ENCODE measurements around the gene IQCN. TPM values are rescaled to one million over a fixed set of nuclear protein-coding genes. Genes with fewer than 3 reads are reported as not detected.

The IQCN gene
- total and polyA plus RNA-seq, 7 donors = 1.2 to 5.8 (median 3.4) TPM

DNA sequence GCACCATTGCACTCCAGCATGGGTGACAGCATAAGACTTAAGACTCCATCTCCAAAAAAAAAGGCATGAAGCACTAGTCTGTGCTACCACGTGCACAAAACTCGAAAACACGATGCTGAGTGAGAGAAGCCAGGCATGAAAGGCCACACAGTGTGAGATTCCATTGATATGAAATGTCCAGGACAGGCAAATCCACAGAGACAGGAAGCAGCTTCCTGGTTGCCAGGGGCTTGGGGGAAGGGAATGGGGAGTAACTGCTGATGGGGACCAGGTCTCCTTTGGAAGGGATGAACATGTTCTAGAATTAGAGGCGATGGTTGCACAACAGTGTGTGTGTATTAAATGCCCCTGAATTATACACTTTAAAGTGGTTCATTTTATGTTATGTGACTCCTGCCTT lies 23.1 kb upstream of the IQCN start:
- Histone ChIP-seq H3K4me3 (no peak overlapping the region), H3K36me3 (no peaks in the 10 kb centered on the region), H3K27me3 (no peaks in the 10 kb centered on the region), H3K4me1 (peaks cover 0 to 31% (median 28%) of the 10 kb centered on the region in 4 donors), H3K27ac (peak overlapping the region in 3 of 4 donors; percentile 17 to 51 (median 30)), H3K9me3 (no peaks in the 10 kb centered on the region)
- intact Hi-C loops (cut with DNase I) = no loop called here
- WGBS, 2 donors = 78 to 80% methylated on average over 4 of the region's 4 CpGs
- DNase-seq = no peak
- TF ChIP-seq POLR2AphosphoS5 (IDR thresholded peaks at IDR 0.05) (peak in 3 of 4 donors; percentile 15 to 56 (median 32)), POLR2A (IDR thresholded peaks at IDR 0.05) (no peak)

DNA sequence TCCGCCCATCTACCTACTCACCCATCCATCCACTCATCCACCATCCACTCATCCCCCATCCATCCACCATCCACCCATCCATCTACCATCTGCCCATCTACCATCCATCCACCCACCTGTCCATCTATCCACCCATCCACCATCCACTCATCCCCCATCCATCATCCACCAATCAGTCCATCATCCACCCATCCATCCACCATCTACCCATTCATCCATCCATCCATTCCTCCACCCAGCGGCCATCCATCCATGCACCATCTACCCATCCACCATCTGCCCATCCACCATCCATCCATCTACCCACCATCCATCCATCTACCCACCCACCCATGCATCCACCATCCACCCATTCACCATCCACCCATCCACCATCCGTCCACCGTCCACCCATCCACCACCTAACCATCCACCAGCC lies 20.8 kb upstream of the IQCN start:
- Histone ChIP-seq H3K27me3 (no peaks in the 10 kb centered on the region), H3K36me3 (no peaks in the 10 kb centered on the region), H3K9me3 (no peaks in the 10 kb centered on the region), H3K4me1 (peaks cover 0 to 28% (median 26%) of the 10 kb centered on the region in 4 donors), H3K27ac (peak overlapping the region in 1 of 4 donors; percentile 100), H3K4me3 (no peak overlapping the region)
- intact Hi-C loops (cut with DNase I) = no loop called here
- no peak for DNase-seq
- 79 to 97% methylated on average over 4 of the region's 4 CpGs for WGBS, 2 donors
- no peak for TF ChIP-seq EP300 (IDR thresholded peaks at IDR 0.05)
- no peak for TF ChIP-seq POLR2AphosphoS5 (IDR thresholded peaks at IDR 0.05)
- TF ChIP-seq, protein P1, sequence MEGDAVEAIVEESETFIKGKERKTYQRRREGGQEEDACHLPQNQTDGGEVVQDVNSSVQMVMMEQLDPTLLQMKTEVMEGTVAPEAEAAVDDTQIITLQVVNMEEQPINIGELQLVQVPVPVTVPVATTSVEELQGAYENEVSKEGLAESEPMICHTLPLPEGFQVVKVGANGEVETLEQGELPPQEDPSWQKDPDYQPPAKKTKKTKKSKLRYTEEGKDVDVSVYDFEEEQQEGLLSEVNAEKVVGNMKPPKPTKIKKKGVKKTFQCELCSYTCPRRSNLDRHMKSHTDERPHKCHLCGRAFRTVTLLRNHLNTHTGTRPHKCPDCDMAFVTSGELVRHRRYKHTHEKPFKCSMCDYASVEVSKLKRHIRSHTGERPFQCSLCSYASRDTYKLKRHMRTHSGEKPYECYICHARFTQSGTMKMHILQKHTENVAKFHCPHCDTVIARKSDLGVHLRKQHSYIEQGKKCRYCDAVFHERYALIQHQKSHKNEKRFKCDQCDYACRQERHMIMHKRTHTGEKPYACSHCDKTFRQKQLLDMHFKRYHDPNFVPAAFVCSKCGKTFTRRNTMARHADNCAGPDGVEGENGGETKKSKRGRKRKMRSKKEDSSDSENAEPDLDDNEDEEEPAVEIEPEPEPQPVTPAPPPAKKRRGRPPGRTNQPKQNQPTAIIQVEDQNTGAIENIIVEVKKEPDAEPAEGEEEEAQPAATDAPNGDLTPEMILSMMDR (IDR thresholded peaks at IDR 0.05) = no peak
- TF ChIP-seq POLR2A (IDR thresholded peaks at IDR 0.05) = no peak

DNA sequence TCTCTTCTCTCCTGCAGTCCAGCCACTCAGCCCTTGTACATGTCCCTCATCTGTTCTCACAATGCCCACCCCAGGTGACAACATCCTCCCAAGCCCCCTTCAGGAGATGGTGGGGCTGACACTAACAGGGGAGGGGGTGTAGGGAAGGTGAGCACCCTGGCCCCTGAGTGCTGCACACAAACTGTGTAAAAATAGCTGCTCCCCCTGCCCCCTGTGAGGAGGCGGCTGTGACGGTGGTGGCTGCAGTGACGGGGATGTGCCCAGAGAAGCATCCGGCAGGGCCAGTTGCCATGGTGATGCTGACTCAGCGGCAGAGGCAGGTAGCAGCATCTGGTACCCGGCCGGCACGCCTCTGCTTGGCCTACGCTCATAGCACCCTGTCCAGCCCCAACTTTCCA lies 20.2 kb upstream of the IQCN start:
- DNase-seq = no peak
- TF ChIP-seq POLR2A (IDR thresholded peaks at IDR 0.05) (no peak), POLR2AphosphoS5 (IDR thresholded peaks at IDR 0.05) (no peak), EP300 (IDR thresholded peaks at IDR 0.05) (no peak)
- TF ChIP-seq, protein P1 (IDR thresholded peaks at IDR 0.05) = no peak
- Histone ChIP-seq H3K27ac (peak overlapping the region; percentile 96 to 100 (median 98)), H3K36me3 (no peaks in the 10 kb centered on the region), H3K9me3 (no peaks in the 10 kb centered on the region), H3K4me1 (peaks cover 0 to 29% (median 27%) of the 10 kb centered on the region in 4 donors), H3K4me3 (no peak overlapping the region), H3K27me3 (no peaks in the 10 kb centered on the region)
- intact Hi-C loops (cut with DNase I) = loop anchor here (5.0 kb wide), 1 partner anchor 33 kb away; no protein-coding TSS in a partner anchor
- WGBS, 2 donors = 36 to 60% methylated on average over 9 of the region's 9 CpGs

DNA sequence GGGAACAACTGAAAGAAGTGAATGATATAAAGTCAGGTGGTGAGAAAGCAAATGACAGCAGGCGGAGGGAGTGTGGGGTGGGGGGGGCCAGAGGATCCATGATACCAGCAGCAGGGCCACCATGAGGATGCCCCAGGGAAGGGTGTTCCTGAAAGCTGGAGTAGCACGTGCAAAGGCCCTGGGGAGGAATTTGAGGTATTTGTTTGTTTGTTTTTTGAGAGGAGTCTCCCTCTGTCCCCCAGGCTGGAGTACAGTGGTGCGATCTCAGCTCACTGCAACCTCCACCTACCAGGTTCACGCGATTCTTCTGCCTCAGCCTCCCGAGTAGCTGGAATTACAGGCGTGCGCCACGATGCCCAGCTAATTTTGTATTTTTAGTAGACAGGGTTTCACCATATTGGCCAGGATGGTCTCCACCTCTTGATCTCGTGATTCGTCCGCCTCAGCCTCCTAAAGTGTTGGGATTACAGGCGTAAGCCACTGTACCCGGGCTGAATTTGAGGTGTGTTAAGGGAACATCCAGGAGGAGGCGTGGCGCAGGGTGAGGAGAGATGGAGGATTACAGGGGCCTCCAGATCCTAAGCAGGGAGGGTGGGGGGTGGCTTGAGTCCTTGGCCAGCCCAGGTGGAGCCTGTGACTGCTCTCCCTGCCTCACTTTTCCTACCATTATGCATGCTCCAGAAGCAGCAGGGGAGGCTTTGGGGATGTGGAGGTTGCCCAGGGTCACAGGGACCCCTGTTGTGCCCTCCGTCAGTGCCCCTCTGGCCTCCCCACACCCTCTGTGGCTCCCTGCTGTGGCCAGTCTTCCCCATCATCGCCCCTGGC lies 19.6 kb upstream of the IQCN start:
- WGBS, 2 donors = 74 to 77% methylated on average over 18 of the region's 18 CpGs
- TF ChIP-seq POLR2A (IDR thresholded peaks at IDR 0.05) = no peak
- TF ChIP-seq, protein P1 (IDR thresholded peaks at IDR 0.05) = no peak
- no peak for TF ChIP-seq POLR2AphosphoS5 (IDR thresholded peaks at IDR 0.05)
- no peak for TF ChIP-seq EP300 (IDR thresholded peaks at IDR 0.05)
- no peaks in the 10 kb centered on the region for H3K36me3 ChIP-seq
- peak overlapping the region; percentile 96 to 100 (median 98) for H3K27ac ChIP-seq
- no peaks in the 10 kb centered on the region for H3K9me3 ChIP-seq
- peak overlapping the region in 3 of 4 donors; percentile 62 to 94 (median 71) for H3K4me3 ChIP-seq
- intact Hi-C loops (cut with DNase I) = loop anchor here (5.0 kb wide), 1 partner anchor 33 kb away; no protein-coding TSS in a partner anchor
- no peaks in the 10 kb centered on the region for H3K27me3 ChIP-seq
- DNase-seq = no peak
- peaks cover 0 to 29% (median 27%) of the 10 kb centered on the region in 4 donors for H3K4me1 ChIP-seq

Data from sigmoid colon (tissue), 7 donors.